GM18868 (cell line): Measurements from ENCODE around the gene ISOC2.
"Not testable (repeated sequence)": the region's sequence is repeated elsewhere in the genome, so short reads cannot be mapped to it uniquely, and the experiment has no call there.

Experiments used
- ATAC-seq: cut with Tn5 transposase; IDR thresholded peaks from one replicate; pipeline ENCODE4 v1.9.1; 2021; ENCODE audit warnings: mild to moderate bottlenecking, moderate library complexity; ENCODE audit not compliant: unreplicated experiment

ISOC2 gene

GRCh38 chr19:55460670-55461258, 678 bp downstream of the ISOC2 start:
- ATAC-seq, result no peak

GRCh38 chr19:55459950-55460657, 1.3 kb downstream of the ISOC2 start:
- ATAC-seq, result no peak

- no peak for ATAC-seq
These were observed 1.9 kb downstream of the ISOC2 start for GRCh38 chr19:55459551-55459949.

- no peak for ATAC-seq
These were observed 3.6 kb downstream of the ISOC2 start for GRCh38 chr19:55457683-55458457.

GRCh38 chr19:55456347-55456746, 5.1 kb downstream of the ISOC2 start:
- ATAC-seq, result no peak

DNA sequence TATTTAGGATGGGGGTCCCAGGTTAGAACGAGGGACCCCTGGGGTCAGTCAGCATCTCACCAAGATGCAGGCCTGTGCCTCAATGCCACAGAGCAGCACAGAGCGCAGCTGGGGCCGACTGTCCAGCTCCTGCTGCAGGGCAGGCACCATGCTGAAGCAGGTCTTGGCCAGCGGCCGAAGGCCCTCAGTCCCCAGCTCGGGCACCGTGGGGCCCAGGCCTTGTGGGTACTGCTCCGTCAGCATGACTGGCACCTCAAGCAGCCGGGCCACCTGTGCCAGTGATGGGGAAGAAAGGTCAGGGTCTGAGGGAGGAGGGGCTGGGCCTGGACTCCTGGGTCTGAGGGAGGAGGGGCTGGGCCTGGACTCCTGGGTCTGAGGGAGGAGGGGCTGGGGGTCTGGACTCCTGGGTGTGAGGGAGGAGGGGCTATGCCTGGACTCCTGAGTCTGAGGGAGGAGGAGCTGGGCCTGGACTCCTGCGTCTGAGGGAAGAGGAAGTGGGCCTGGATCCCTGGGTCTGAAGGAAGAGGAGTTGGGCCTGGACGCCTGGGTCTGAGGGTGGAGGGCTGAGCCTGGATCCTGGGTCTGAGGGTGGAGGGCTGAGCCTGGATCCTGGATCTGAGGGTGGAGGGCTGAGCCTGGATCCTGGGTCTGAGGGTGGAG, 5.7 kb downstream of the ISOC2 start:
- no peak for ATAC-seq

- no peak for ATAC-seq
These were observed 6.6 kb downstream of the ISOC2 start for GRCh38 chr19:55454787-55455243.

- ATAC-seq, result no peak
These were observed 7.8 kb downstream of the ISOC2 start for GRCh38 chr19:55453511-55454260.

- ATAC-seq, result no peak
These were observed 8.6 kb downstream of the ISOC2 start for GRCh38 chr19:55452749-55453346.

DNA sequence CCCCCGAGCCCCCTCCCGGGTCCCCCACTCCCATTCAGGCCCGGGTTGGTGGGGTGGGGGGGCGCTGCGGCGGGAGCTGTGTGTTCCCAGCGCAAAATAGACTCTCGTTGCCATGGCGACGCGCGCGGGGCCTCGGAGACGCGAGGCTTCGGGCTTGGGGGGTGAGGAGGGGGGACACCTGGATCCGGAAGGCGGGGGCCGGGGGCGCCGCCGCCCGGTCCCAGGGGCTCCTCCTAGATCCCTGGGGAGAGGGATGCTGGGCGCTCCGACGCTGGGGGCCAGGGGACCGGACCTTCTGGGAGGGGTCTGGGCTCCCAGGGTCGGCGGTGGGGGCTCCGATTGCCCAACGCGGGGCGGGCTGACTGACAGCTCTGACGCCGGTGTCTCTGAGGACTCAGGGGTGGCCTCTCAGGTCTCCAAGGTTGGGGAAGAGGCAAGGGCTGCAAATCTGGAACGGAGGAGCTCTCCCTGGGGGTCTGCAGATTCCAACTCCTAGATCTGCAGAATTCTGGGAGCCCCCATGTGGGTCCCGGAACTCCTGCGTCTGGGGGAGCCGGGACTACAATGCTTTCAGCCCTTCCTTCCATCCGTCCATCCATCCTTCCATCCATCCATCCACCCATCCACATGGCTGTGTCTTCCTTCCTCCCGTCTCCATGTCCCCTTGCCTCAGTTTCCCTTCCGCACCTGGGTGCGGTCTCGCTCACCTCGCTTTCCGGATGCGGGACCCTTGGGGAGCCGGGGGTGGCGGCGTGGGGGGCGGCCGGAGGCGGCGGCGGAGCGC, 9.3 kb downstream of the ISOC2 start:
- ATAC-seq, result no peak

GRCh38 chr19:55451163-55451964, 10.1 kb downstream of the ISOC2 start:
- ATAC-seq, result no peak

DNA sequence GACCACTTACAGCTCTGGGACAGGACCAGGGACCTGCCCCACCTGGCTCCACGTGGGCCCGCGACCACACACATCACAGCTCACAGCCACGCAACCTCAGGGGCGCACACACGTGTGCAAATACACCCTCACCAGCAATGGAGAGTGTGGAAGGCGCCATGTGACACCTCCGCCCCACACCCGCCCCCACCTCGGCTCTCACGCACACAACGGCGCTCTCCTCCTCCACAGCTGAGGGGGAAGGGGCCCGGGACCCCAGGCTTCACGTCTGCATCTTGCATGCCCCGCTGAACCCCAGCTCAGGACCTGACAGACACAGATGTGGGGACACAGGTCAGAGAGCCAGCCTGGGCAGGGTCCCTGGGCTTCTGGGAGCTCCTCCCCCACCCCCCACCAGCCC, 12.0 kb downstream of the ISOC2 start:
- no peak for ATAC-seq

DNA sequence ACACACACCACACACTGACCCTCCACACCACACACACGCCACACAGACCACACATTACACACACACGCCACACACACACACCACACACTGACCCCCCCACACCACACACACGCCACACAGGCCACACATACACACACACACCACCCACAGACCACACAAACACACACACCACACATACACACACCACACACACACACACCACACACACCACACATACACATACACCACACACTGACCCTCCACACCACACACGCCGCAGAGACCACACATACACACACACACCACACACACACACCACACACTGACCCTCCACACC, 13.3 kb downstream of the ISOC2 start:
- ATAC-seq, result not testable (repeated sequence)

- no peak for ATAC-seq
These were observed 13.8 kb downstream of the ISOC2 start for GRCh38 chr19:55447421-55448174.

- no peak for ATAC-seq
These were observed 15.4 kb downstream of the ISOC2 start for GRCh38 chr19:55446060-55446459.

- ATAC-seq, result no peak
These were observed 16.8 kb downstream of the ISOC2 start for GRCh38 chr19:55444646-55445045.

GRCh38 chr19:55443824-55444480, 17.5 kb downstream of the ISOC2 start:
- no peak for ATAC-seq
